GM19099 (cell line): ENCODE results near the gene PPIH.

ENCODE experiments used
- POLR2A ChIP-seq: IDR thresholded peaks from 3 replicates; pipeline ENCODE4 v1.6.1; 2011; ENCODE audit warnings: low read depth; ENCODE audit not compliant: insufficient read length; ENCODE audit errors: extremely low read depth

PPIH gene

DNA sequence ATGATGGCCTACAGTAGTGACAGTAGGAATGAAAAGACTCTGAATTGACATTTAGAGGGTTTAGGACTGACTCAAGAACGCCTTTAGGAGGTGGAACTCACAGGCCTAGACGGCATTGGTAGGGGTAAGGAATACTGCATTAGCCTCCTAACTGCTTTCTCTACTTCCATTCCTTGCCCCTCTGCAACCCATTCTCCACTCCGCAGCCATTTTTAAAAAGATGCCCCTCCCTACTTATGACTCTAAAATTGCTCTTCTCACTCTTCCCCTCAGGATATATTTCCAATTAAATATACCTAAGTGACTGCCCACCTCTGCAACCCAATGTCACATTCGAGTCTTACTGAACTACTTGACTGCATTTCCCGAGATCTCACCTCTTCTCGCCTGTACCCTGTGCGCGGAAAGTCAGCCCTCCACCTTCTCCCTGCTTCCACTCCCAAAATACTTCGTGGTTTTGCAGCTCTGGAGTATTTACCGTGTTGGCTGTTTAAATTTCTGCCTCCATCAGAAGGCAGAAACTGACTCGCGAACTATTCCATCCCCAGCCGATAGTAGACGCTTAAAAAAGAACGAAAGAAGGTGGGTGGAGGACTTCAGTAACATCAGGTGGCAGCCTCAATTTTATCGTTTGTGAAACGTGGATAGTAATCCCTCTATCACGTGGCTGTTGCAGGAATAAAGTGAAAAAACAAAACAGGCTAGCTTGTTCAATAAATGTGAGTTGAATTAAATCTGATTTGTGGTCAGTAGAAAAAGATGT, 22.9 kb downstream of the PPIH start:
- TF ChIP-seq POLR2A = no peak

DNA sequence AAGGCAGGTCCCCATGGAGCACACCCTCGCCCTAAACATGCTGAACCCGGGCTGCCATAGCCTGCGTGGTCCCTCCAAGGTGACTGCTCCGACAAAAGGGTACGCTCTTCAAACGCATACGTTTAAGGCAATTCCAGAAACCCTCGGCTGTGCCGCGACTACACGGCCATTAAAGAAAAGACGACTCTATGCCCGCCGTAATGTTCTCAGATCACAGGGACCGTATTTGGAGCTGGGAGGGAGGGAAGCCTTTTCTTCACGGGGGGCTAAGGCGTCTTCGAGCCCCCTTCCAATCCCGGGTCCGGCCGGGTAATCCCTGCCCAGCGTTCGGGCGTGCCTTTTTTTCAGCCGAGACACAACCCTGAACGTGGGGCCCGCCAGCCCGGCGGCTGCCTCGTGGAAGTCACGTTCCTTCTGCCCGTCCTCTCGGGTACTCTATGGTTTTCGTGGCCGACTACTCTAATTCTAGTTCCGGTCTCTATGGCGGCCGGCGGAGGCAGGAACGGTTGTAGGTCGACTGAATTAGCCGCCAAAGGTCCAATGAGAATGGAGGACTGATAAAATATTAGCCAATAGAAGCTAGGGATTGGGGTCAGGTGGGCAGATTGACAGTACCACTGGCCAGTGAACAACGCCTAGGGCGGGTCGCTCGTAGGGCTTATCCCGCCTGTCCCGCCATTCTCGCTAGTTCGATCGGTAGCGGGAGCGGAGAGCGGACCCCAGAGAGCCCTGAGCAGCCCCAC, 23.7 kb downstream of the PPIH start, which contains the start of gene YBX1:
TSS of gene YBX1 (plus strand) at position 678 of the 743 bp plus-strand sequence. CDS start 148 bp downstream, outside the sequence.
- TF ChIP-seq POLR2A = peak; percentile 89

DNA sequence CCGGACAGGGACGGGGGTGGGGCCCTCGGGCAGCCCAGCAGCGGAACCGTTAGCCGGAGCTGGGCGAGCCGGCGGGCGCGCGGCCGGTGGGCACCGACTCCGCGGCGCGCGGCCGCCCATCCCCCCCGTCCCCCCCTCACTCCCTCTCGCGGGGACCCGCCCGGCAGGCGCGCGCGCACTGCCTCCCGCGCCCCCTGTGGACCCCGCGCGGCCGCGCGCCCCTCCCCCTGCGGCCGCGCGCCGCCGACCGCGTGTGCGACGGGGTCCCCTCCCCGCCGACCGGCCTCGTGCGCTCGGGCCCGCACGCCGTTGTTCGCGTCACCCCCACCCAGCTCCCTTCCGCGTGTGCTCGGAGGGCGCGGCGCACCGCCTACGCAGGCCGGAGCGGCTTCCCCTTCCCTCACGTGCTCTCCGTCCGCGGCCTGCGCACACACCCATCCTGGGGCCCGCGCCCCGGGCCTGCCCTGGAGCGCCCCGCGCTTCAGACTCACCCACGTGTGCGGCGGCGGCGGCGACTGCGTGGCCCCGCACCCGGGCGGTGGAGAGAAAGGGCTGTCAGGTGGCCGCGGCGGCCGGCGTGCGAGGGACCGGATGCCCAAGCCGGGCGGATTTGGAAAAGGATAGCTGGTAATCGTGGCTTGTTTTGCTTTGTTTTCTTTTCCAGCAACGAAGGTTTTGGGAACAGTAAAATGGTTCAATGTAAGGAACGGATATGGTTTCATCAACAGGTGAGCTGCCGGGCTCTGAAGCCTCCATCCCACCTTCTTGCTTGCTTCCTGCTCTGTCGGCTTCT, 24.7 kb downstream of the PPIH start:
- peak; percentile 72 for TF ChIP-seq POLR2A

DNA sequence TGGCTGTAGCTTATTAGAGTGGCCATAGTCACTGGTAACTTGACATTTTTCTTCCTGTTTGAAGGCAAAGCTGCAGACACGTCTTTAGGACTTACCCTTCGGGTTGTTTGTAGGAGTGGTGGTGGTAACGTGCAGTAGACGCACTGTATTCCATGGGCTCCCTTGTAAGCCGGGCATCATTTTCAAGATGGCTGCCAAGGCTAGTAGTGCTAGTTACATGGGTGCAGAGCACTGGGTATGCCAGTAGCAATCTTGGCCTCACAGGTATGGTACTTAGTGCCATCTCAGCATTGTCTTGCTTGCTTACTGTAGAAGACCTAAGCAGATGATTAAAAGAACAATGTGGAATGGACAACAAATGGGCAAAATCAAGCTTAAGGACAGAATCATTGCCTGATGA, 25.9 kb downstream of the PPIH start:
- no peak for TF ChIP-seq POLR2A

DNA sequence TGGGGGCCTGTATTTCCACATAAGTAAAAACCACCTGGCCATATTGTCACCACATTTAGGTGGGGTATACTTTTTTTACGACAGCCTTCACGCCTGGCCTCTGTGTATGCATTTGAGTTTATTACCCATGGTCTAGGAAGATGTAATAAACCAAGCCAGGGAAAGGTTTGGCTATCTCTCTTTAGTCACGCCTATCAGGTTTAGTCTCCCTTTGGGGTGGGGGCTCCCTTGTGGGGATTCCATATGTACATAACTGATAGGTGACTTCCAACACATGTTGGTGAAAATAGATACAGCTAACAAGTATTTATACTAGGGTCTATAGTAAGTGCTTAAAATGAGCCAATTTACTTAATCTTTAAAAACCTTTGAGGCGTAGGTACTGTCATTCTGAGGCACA, 28.2 kb downstream of the PPIH start:
- no peak for TF ChIP-seq POLR2A

DNA sequence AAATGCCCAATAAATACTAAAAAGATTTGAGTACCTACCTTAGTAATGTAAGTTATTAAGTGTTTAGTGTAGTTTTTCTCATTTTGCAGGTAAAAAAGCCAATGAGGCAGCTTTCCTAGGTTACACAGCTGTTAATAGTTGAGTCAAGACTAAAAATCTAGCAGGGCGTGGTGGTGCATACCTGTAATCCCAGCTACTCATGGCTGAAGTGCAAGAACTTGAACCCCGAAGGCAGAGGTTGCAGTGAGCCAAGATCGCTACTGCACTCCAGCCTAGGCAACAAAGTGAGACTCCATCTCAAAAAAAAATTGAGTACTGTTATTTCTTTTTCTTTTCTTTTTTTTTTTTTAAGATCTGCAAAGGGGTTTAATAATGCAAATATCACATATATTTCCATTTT, 31.7 kb downstream of the PPIH start:
- TF ChIP-seq POLR2A = no peak

DNA sequence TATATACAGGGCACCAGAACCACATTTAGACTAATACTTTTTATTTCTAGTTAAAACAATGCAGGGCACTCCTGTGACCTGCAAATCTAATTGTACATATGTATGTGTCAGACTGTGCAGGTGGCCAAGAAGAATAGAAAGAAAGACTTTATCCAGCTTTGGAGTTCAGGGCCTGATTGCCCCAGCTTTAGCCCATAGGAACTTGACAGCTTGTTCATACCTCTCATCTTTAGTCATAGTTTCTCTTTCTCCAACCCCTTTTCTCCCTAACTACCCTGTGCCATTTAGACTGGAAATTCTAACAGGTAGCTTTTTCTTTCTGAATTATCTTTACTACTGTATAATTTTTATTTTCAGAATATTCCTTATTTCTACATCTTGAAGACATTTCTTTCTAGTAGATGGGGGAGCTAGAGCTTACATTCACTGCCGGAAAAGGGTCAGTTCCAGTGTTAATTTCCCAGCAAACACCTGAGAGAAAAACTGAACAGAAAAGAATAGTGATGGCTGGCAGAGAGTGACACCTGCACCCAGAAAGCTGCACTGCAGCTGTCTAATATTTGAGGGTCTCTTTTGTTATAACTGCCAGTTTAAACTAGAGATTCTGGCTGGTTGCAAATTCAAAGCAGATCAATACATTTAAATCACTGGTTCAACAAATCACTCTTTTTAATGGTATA, 32.4 kb downstream of the PPIH start:
- TF ChIP-seq POLR2A = no peak

DNA sequence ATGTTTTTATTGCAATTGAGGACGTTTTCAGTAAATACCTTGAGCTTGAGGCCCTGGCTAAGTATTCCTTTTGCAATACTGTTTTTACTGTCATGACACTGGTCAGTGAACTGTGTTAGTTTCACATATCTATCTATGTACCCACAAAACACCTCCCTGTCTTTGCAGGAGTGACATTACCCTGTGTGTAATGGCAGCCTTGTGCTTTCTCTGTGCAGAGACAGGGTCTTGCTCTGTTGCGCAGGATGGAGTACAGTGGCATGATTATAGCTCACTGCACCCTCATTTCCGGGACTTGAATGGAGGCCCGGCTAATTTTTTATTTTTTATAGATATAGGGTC, 32.9 kb downstream of the PPIH start:
- no peak for TF ChIP-seq POLR2A

DNA sequence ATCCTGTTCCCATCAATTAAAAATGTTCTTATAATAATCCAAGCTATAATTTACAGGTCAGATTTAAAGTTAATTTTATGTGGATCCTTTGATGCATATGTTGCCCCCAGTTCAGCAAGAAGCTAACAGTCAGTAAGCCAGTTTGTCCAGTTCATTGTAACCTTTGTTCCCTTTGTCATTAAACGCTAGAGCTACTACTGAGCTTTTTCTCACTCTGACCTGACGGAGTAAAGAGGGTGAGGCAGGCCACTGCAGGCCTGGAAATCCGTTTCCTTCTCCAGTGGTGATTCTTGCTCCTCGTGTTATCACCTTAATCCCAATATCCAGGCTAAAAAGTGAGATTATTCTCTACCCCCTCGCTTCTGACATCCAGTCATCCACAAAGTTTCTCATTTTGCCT, 34.2 kb downstream of the PPIH start:
- no peak for TF ChIP-seq POLR2A

DNA sequence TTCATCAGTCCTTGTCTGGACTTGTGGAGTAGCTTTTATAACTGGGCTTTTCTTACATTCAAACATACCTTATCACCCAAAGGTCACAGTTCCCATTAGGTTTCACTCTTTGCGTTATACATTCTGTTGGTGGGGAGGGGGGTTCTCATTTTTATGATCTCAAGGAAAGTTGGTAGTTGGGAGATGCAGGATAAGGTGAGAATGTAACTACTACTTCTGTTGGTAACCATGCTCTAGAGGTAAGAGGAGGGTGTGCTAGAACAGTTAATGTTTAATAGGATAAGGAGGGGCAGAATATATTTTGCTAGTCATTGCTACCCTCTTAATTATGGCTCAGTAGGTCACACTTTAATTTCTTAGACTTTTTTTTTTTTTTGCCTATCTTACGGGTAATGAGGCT, 34.7 kb downstream of the PPIH start:
- TF ChIP-seq POLR2A = no peak

DNA sequence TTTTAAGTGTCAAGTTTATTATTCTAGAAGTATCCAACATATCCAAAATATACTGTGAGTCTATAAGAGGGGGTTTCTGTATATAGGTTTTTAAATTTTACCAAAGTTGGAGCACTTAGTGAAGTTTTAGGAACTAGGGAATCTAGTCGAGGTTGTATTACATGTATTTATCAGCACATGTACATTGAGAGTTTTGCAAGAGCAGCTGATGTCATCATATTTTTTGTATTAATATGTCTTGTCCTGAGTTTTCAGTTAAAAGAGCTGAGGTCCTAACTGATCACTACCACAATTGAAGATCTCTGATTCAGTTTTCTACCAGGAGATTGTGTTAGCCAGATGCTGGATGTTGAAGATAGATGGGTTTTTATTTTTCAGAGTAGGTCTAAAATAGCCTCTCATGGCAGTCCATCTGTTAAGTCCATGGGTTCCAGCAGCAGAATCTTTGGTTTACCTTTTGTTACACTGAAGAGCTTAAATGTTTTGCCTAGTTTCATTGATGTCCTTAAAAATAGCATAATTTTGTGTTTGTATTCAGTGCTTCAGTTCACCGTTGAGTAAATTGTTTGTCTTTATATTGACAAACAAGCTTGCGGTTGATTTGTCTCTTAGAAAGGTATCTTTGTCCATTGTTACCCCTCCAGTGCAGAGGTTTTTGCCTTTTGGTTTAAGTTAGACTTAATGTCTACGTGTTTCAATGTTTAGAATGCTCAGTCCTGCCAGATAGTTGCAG, 40.0 kb downstream of the PPIH start:
- TF ChIP-seq POLR2A = no peak

DNA sequence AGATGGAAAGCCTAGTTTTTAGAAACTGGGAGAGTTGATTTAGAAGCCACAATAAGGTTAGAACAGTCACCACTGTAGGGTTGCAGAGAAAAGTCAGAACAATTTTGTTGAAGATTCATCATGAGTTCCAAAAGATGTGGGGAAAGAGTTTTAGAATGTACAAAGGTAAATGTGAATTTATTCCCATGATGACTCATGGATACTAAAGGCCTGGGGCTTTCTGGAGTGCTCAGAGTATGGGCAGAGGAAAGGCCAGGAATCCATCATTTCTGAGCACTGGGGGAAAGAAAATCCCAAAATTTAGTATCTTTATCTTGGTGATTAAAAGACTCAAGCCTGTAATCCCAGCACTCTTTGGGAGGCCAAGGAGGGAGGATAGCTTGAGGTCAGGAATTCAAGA, 41.8 kb downstream of the PPIH start:
- no peak for TF ChIP-seq POLR2A

DNA sequence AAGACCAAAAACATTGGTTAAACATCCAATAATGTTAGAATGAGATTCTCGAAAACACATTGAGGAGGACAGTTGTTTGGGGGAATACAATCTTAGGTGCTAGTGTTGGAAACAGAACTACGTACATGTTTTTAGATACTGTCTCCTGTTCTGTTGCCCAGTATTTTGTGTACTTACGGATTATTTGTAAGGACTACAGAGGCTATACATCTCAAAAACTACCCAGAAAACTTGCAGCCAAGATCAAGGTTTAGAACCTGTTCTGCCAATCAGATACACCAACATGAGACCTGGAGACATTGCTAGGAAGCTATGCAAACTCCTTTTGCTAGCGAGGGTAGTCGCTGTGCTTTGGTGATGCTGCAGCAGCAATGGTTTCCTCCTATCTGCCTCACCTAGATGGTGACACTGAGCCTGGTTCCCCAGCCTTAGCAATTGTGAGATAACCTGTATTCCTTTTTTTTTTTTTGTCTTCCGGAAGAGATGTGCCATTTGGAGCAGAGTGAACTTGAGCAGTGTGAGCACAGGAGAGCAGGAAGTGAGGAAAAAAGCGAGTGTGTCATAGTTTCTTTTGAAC, 45.8 kb downstream of the PPIH start:
- peak; percentile 19 for TF ChIP-seq POLR2A

DNA sequence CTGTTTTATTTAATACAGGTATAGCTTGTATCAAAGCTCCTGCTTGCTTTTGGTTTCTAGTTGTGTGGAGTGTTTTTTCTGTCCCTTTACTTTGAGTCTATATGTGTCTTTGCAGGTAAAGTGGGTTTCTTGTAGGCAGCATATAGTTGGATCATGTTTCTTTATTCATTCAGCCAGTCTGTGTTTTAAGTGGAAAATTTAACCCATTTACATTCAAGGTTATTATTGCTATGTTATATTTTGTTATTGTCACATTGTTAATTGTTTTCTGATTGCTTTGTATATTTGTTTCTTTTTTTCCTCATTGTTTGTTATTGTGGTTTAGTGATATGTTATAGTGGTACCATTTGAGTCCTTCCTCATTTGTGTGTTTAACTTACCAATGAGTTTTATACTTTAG, 55.1 kb downstream of the PPIH start:
- TF ChIP-seq POLR2A = no peak

DNA sequence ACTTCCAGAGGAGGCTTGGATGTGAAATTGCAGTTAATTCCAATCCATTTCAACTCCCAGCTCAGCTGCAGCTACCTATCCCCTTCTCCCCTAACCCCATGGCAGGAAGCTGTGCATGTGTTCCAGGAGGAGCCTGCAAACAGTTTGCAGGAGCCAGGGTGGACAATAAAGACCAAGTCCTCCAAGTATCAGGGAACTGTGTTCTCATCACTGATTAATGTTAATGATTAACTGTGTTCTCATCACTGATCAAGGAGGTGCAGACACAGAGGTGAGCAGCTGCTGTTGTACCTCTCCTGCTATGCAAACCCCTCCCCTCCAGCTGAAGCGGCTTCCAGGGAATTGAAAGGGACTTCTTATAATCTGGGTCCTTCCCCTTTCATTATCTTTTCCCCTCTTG, 62.6 kb downstream of the PPIH start:
- TF ChIP-seq POLR2A = no peak

DNA sequence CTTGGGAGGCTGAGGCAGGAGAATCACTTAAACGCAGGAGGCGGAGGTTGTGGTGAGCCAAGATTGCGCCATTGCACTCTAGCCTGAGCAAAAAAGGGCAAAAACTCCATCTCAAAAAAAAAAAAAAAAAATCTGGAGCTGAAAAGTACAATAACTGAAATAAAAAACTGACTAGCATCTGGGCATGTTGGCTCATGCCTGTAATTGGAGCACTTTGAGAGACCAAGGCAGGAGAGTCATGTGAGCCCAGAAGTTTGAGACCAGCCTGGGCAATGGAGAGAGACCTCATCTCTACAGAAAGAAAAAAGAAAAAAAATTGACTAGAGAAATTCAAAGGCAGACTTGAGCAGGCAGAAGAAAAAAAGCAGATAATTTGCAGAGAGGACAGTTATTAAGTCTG, 63.7 kb downstream of the PPIH start:
- TF ChIP-seq POLR2A = no peak
